Hematopoietic multipotent progenitor cell (in vitro differentiated cells): Measurements from ENCODE around the gene SLFN5. TPM values are rescaled to one million over a fixed set of nuclear protein-coding genes. Genes with fewer than 3 reads are reported as not detected.

Source experiments
- total RNA-seq: library from RNA; depleted of rRNA; stranded (reverse); fragments of >200 nt; gene quantifications from one replicate; pipeline ENCODE4 v1.2.3, GENCODE V29; 2012

SLFN5 gene
- total RNA-seq, 1 donor: 0.81 TPM

Other genes starting within 250 kb of the SLFN5 start
- gene RFFL, start 179.4 kb upstream of the SLFN5 start, total RNA-seq: 24.2 TPM
- gene RAD51D, start 123.2 kb upstream of the SLFN5 start, total RNA-seq: 18.6 TPM
- gene FNDC8, start 121.5 kb upstream of the SLFN5 start, total RNA-seq: not detected
- 59.2 TPM for gene NLE1, start 100.8 kb upstream of the SLFN5 start, total RNA-seq
- gene UNC45B, start 95.3 kb upstream of the SLFN5 start, total RNA-seq: under 0.01 TPM
- gene SLC35G3, start 48.7 kb upstream of the SLFN5 start, total RNA-seq: not detected
- 45.8 TPM for gene SLFN11, start 130.5 kb downstream of the SLFN5 start, total RNA-seq
- 3.2 TPM for gene SLFN12, start 189.4 kb downstream of the SLFN5 start, total RNA-seq
- gene SLFN13, start 205.7 kb downstream of the SLFN5 start, total RNA-seq: 11.6 TPM